ENCODE measurements around the gene FAM222A. TPM values are rescaled to one million over a fixed set of nuclear protein-coding genes. Genes with fewer than 3 reads are reported as not detected.

The FAM222A gene
- polyA plus RNA-seq, 2 of the 4 experiments (the other 2 are of a cell fraction): 0.98 to 3.2 TPM

GRCh38 chr12:109783135-109783964 lies 69.7 kb downstream of the FAM222A start:
- no peak for FAIRE-seq
- CTCF ChIA-PET: interaction anchor here (1.0 to 3.5 kb wide), 4 partner anchors 8 to 186 kb away, joined by 3 to 10 read pairs (median 7); no protein-coding TSS in a partner anchor
- no peak for TF ChIP-seq HOXA7 (CRISPR knock-in tag; IDR thresholded peaks at IDR 0.05)
- TF ChIP-seq BHLHE40 (IDR thresholded peaks at IDR 0.05; ENCODE audit: low read depth, low read length): no peak
- no peak for TF ChIP-seq NPAS2 (CRISPR knock-in tag; IDR thresholded peaks at IDR 0.05; ENCODE audit: borderline replicate concordance)
- TF ChIP-seq MYC (IDR thresholded peaks at IDR 0.05; ENCODE audit: borderline replicate concordance, low read length): no peak
- no peak for TF ChIP-seq CHD2 (IDR thresholded peaks at IDR 0.05; ENCODE audit: low read length, partially characterized antibody)
- TF ChIP-seq NFE2L2 (conservative IDR thresholded peaks at IDR 0.05; ENCODE audit: low read length): no peak
- no peak for TF ChIP-seq ESRRA (IDR thresholded peaks at IDR 0.05; ENCODE audit: borderline replicate concordance, low read length)
- TF ChIP-seq ELK1 (IDR thresholded peaks at IDR 0.05; ENCODE audit: low read depth, low read length): no peak
- no peak for TF ChIP-seq HMGXB4 (CRISPR knock-in tag; IDR thresholded peaks at IDR 0.05; ENCODE audit: borderline replicate concordance)
- TF ChIP-seq PBX3 (IDR thresholded peaks at IDR 0.05): no peak
- no peak for TF ChIP-seq NR3C1 (IDR thresholded peaks at IDR 0.05)
- Histone ChIP-seq H3K4me2 (no peak overlapping the region), H3K27ac (no peak overlapping the region), H3K9me3 (peaks cover 14% of the 10 kb centered on the region; the same call in 2 of the 3 replicates), H3K4me1 (no peaks in the 10 kb centered on the region), H3K4me3 (no peak overlapping the region)
- DNase-seq (ENCODE audit: low read depth in 1 of 2, low spot score in 1 of 2): no peak
- POLR2A ChIA-PET: no interaction called here
- no peak for ATAC-seq
- WGBS (ENCODE audit: missing lambda C conversion rate): 74% methylated on average over 24 of the region's 28 CpGs

- no peak for TF ChIP-seq E2F6 (IDR thresholded peaks at IDR 0.05; ENCODE audit: borderline replicate concordance, low read depth)
- TF ChIP-seq HOXB5 (CRISPR knock-in tag; IDR thresholded peaks at IDR 0.05): no peak
- TF ChIP-seq CBX2 (IDR thresholded peaks at IDR 0.05; ENCODE audit: borderline replicate concordance, low read depth): no peak
- no peak for TF ChIP-seq REST (IDR thresholded peaks at IDR 0.05)
- TF ChIP-seq ESRRA (IDR thresholded peaks at IDR 0.05; ENCODE audit: borderline replicate concordance, low read length): no peak
- TF ChIP-seq HMGXB4 (CRISPR knock-in tag; IDR thresholded peaks at IDR 0.05; ENCODE audit: borderline replicate concordance): no peak
- no peak for TF ChIP-seq NR3C1 (IDR thresholded peaks at IDR 0.05)
- TF ChIP-seq HDAC2 (IDR thresholded peaks at IDR 0.05): no peak
- TF ChIP-seq KDM5A (IDR thresholded peaks at IDR 0.05): no peak
- ATAC-seq: peak in 1 of 2 experiments; percentile 11; a peak in 2 of 6 replicates
- ChIA-PET CTCF (interaction anchor here (0.6 to 3.5 kb wide), 4 partner anchors 9 to 186 kb away, joined by 3 to 10 read pairs (median 4); no protein-coding TSS in a partner anchor), POLR2A (no interaction called here)
- Histone ChIP-seq H3K27ac (no peak overlapping the region), H3K4me1 (no peaks in the 10 kb centered on the region), H3K4me2 (no peak overlapping the region), H3K4me3 (no peak overlapping the region), H3K9me3 (peaks cover 10% of the 10 kb centered on the region; the same call in 1 of the 3 replicates)
- 34% methylated on average over 8 of the region's 8 CpGs for WGBS (ENCODE audit: missing lambda C conversion rate)
- FAIRE-seq: no peak
- no peak for DNase-seq (ENCODE audit: low read depth in 1 of 2, low spot score in 1 of 2)
These were observed 70.3 kb downstream of the FAM222A start for GRCh38 chr12:109783965-109784244.

All from A549 (cell line).